Measurements from ENCODE around the gene STK31.
"Not testable (repeated sequence)": the region's sequence is repeated elsewhere in the genome, so short reads cannot be mapped to it uniquely, and the experiment has no call there.

STK31 gene

DNA sequence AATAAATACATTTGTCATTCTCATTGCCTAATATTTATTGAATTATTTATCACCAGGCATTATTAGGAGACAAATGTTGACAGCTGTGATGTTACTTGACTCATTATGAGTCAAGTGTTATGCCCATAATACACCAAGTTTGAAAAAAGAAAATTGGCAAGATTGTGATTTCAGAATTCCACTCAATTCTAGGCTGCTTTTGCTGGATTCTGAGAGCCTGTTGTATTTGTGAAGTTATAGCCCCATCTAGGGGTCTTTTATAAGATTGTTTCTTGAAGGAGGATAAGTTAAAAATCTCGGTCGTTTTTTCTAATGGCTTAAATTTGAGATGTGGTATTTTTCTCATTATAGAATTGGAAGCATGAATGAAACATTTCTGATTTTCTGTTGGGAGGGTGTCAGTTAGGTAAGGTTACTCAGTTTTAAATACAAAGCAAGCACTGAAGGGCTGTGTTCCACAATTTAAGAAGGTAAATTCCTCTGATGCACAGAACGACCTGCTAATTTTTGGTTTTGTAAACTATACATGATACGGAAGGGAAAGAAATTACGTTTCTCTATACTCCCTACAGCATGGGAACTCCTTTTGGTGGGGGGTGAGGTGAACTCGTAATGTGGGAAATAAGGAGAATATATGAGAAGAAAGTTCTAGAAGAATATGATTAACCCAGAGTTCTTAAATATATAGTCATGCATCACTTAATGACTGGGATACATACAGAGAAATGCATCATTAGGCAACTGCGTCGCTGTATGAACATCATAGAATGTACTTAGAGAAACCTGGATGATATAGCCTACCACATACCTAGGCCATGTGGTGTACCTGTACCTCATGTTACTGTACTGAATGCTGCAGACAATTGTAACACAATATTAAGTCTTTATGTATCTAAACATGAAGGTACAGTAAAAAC is 2.6 kb downstream of the STK31 start:
- Histone ChIP-seq H3K27ac (no peak overlapping the region), H3K4me3 (no peak overlapping the region)

DNA sequence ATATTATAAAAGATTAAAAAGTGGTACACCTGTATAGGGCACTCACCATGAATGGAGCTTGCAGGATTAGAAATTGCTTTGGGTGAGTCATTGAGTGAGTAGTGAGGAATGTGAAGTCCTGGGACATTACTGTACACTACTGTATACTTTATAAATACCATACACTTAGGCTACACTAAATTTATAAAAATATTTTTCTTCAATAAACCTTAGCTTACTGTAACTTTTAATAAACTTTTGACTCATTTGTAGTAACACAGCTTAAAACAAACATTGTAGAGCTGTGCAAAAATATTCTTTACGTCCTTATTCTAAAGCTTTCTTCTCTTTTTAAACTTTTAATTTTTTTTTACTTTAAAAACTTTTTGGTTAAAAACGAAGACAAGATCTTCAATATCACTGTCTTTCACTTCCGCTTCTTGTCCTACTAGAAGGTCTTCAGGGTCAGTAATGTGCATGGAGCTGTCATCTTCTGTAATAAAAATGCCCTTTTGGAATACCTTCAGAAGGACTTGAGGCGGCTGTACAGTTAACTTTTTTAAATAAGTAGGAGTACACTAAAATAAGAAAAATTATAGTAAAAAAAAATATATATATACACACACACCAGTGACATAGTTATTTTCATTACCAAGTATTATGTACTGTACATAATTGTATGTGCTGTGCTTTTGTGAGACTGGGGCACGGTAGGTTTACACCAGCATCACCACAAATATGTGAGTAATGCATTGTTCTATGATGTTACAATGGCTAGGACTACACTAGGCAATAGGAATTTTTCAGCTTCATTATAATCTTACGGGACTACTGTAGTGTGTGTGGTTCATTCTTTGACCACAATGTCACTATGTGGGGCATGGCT is 3.5 kb downstream of the STK31 start:
- no peak overlapping the region for H3K27ac ChIP-seq

DNA sequence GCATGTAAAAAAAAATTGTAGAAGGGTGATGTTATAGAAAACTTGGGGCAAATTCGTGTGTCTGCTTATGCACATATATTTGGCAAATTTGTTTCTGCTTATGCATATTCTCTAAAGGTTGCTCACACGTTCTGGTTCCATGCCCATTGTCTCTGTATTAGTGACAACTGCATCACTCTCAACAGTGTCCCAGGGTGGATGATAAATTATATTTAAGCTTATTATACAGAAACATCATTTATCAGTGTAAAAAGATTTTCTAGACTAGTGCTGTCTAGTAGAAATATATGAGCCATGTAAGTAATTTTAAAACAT is 4.1 kb downstream of the STK31 start:
- no peak overlapping the region for H3K27ac ChIP-seq
- no peak overlapping the region for H3K4me3 ChIP-seq

More for the DNA sequence above, 3.5 kb downstream of the STK31 start:
- H3K4me3 ChIP-seq = no peak overlapping the region

DNA sequence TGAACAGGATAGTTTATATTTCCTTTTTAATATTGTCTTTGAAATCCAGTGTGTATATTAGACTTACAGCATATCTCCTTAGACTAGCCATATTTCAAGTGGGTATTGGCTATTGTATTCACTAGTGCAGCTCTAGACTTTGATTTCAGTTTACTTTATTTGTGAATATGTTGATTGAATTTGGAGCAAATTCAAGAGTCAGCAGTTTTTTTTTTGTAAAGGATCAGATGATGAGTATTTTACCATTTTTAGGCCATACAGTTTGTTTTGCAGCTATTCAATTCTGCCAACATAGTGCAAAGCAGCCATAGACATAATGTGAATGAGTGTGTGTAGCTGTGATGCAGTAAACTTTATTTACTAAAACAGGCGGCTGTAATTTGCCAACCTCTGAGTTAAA is 4.6 kb downstream of the STK31 start:
- Histone ChIP-seq H3K27ac (no peak overlapping the region), H3K4me3 (no peak overlapping the region)

DNA sequence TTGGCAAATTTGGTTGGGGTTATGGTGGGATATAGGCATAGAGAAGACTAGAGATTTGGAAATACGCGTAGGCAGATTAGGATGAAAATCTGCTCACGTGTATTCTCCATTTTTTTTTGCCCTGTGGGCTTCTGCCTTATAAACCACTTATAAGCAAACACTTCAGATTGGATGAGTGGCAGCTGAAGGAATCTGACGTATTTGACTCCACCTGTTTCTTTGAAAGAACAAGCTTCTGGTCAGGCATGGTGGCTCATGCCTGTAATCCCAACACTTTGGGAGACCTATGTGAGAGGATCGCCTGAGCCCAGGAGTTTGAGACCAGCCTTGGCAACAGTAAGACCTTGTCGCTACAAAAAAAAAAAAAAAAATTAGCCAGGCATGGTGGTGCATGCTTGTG is 5.1 kb downstream of the STK31 start:
- H3K4me3 ChIP-seq = no peak overlapping the region
- no peak overlapping the region for H3K27ac ChIP-seq

DNA sequence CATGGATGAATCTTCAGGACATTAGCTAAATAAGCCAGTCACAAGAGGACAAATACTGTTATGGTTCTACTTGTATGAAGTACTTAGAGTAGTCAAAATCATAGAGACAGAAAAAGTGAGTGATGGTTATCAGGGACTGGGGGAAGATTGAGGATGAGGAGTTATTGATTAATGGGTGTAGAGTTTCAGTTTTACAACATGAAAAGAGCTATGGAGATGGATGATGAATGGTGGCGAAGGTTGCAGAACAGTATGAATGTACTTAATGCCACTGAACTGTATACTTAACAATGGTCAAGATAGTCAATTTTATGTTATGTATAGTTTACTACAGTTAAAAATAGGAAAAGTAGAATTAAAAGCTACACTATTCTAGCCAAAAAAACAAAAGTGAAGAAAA is 7.8 kb downstream of the STK31 start:
- no peak overlapping the region for H3K27ac ChIP-seq
- H3K4me3 ChIP-seq = no peak overlapping the region

DNA sequence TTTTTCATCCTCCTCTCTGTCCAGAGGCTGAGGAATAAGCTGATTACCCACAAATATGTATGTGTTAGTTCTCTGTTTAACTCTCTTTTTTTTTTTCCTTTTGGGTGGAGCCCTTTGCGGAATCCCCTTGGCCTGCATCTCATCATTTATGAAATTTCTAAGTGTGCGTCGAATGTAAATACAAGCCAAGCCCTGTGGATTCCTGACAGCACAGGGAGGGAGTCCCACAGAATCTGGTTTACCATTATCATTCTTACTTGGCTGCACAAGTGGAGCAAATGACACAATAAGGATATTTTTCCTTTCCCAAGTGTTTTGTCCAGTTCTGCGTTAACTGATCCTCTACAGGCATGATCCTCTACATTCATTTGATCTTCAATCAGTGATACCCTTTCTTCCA is 11.4 kb downstream of the STK31 start:
- no peak overlapping the region for H3K27ac ChIP-seq
- no peak overlapping the region for H3K4me3 ChIP-seq

DNA sequence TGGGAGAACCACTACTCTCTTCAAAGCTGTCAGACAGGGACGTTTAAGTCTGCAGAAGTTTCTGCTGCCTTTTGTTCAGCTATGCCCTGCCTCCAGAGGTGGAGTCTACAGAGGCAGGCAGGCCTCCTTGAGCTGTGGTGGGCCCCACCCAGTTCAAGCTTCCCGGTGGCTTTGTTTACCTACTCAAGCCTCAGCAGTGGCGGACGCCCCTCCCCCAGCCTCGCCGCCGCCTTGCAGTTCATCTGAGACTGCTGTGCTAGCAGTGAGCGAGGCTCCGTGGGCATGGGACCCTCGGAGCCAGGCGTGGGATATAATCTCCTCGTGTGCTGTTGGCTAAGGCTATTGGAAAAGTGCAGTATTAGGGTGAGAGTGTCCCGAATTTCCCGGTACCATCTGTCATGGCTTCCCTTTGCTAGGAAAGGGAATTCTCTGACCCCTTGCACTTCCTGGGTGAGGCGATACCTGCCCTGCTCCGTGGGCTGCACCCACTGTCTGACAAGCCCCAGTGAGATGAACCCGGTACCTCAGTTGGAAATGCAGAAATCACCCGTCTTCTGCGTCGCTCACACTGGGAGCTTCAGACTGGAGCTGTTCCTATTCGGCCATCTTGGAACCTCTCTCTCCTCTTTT is 12.7 kb downstream of the STK31 start:
- H3K4me3 ChIP-seq, H3K27ac ChIP-seq: not testable (repeated sequence)

DNA sequence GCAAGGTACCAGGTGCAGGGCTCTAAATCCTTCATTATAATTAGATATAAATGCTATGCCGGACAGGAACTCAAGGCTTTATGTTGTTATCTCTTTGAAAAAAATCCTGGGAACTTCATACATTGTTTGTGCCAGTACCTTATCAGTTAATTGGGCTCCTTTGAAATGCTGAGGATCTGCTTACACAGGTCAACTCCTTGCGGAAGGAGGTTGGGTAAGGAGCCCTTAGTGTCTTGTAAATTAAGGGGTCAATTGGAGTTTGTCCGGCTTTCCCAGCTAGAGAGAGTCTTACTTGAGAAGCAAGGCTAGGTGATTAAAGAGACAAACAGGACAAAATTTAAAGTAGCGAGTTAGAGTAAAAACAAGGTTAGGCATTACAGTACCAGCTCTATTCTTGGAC is 14.1 kb downstream of the STK31 start:
- not testable (repeated sequence) for H3K4me3 ChIP-seq, H3K27ac ChIP-seq

DNA sequence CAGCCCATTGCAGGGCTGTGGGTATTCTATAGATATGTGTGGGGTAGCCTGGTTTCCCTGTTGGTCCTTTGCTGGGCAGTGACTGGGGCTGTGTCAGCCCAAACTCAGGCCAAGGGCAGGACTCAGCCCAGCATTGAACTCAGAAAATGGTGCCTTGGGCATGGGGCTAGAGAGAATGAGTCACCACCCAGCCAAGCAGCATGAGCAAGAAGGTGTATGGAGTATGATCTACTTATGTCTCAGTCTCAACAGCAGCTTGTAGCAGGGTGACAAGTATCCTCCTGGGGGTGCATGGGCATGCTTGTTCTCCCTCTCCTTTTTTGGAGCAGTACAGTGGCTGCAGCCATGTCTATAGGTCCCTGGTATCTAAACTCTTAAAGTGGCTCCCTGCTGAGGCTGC is 32.0 kb downstream of the STK31 start:
- H3K4me3 ChIP-seq = no peak overlapping the region
- H3K27ac ChIP-seq = no peak overlapping the region

DNA sequence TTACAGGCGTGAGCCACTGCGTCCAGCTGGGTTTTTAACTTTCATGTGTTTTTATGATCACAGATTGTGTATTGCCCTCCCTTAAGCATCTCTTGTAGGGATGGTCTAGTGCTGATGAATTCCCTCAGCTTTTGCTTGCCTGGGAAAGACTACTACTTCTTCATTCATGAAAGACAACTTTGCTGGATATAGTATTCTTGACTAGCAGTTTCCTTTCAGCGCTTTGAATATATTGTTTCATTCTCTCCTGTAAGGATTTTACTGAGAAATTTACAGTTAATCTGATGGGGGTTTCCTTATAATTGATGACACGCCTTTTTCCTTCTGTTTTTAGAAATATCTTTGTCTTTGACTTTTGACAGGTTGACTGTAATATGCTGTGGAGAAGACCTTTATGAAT is 33.2 kb downstream of the STK31 start:
- Histone ChIP-seq H3K4me3 (no peak overlapping the region), H3K27ac (no peak overlapping the region)

DNA sequence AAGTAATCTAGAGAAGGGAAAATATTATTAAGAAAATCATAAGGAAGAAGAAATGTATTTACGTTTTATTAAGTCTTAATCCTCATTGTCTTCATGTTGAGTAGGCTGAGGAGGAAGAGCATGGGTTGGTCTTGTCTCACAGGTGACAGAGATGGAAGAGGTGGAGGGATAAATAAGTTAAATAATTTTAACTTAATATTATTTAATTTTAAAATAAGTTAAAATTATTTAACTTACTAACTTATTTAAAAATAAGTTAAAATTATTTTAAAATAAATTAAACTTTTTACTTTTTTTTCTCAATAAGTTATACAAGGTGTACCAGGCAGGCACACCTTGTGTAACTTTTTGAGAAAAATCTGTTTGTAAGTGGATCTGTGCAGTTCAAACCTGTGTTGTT is 36.6 kb downstream of the STK31 start:
- Histone ChIP-seq H3K27ac (no peak overlapping the region), H3K4me3 (no peak overlapping the region)

DNA sequence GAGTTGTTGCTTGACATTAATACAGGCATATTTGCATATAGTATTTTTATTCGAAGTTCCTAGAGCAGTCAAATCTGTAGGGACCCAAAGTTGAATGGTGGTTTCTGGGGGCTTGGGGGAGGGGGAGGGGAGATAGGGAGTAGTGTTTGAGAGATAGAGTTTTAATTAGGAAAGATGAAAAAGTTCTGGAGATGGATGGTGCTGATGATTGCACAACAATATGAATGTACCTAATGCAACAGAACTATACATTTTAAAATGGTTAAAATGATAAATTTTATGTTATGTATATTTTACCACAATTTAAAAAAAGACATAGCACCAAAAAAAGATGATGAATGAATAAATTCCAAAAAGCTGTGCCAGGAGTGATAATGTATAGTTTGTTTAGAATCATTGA is 41.8 kb downstream of the STK31 start:
- H3K4me3 ChIP-seq = no peak overlapping the region
- no peak overlapping the region for H3K27ac ChIP-seq

DNA sequence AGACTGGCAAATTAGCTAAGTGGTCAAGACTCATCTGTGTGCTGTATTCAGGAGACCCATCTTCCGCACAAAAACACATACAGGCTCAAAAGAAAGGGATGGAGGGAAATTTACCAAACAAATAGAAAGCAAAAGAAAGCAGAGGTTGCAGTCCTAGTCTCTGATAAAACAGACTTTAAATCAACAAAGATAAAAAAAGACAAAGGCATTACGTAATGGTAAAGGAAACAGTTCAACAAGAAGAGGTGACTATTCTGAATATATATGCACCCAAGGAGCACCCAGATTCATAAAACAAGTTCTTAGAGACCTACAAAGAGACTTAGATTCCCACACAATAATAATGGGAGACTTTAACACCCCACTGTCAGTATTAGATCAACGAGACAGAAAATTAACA is 48.8 kb downstream of the STK31 start:
- H3K4me3 ChIP-seq, H3K27ac ChIP-seq: not testable (repeated sequence)

DNA sequence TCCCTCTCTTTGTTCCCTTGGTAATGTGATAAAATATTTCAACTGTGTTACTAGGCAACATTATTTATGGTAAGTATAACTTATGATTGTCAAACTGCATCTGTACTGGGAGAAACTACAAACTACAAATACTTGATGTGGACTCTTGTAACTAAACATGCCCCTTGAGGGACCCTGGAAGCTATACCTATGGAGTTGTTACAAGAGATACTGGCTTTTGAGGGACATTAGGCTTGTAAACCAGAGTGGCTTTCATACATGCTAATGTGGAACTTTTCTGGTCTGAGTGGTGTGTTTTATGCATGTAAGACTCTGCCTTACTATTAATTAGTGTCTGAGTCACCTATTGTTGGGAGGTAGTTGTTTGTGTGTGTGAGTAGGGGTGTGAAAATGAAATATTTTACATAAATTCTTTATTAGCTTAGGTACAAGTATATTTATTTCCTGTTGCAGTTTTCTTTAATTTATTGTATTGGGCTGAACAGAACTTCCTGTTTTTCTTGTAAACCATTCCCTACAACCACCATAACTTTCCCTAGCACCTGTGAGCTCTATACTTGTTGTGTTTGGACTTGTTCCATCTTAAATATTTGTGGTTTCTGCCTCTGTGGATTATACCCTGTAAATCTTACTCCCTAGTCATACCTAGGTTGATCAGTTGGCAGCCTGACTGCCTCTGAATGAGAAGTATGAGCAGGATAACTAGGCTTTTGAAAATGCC is 49.8 kb downstream of the STK31 start:
- H3K4me3 ChIP-seq = no peak overlapping the region
- no peak overlapping the region for H3K27ac ChIP-seq

DNA sequence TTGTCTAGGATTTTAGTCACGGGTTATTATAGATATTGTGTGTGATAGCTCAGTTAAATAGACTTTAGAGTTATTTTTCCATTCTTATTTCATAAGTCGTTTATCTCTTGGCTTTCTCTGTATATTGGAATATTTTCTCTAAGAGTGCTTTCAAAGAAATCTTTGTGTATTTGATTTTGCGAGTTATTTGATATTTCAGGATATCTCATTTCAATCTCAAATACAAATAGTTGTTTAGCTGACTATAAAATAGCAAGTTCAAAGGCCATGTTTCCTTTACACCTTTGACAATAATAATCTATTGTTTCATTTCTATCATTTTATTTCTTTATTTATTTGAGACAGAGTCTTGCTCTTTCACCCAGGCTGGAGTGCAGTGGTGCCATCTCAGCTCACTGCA is 55.9 kb downstream of the STK31 start:
- no peak overlapping the region for H3K27ac ChIP-seq
- no peak overlapping the region for H3K4me3 ChIP-seq

DNA sequence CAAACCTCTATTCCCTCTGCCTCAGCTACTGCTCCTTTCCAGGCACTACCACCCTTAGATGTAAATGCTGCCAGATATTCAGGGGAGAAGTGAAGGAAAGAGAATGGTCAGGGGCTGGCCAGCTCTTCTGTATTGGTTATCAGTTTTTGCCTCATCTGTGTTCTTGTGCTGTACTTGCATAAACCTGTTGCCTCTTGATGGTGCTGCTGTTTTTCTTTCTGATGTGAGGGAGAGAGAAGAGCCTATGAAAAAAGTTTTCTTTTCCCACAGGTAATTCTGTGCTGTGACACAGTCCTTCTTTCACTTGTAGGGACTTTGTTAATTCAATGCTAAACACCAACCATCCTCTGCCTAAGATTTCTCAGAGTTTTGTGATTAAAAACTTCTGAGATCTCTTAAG is 57.5 kb downstream of the STK31 start:
- no peak overlapping the region for H3K4me3 ChIP-seq
- no peak overlapping the region for H3K27ac ChIP-seq

DNA sequence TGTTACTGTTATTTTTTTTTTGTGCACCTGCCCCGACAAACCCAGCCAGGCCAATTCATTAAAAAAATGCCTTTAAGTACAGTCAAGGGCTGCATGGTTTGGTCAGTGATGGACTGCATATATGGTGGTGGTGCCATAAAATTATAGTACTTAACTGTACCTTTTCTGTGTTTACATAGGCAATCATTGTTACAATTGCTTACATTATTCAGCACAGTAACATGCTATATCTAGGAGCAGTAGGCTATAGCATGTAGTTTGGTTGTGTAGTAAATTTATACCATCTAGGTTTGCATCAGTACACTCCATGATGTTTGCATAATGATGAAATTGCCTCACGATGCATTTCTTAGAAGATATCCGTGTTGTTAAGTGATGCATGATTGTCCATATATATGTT is 58.0 kb downstream of the STK31 start:
- Histone ChIP-seq H3K4me3 (no peak overlapping the region), H3K27ac (no peak overlapping the region)

DNA sequence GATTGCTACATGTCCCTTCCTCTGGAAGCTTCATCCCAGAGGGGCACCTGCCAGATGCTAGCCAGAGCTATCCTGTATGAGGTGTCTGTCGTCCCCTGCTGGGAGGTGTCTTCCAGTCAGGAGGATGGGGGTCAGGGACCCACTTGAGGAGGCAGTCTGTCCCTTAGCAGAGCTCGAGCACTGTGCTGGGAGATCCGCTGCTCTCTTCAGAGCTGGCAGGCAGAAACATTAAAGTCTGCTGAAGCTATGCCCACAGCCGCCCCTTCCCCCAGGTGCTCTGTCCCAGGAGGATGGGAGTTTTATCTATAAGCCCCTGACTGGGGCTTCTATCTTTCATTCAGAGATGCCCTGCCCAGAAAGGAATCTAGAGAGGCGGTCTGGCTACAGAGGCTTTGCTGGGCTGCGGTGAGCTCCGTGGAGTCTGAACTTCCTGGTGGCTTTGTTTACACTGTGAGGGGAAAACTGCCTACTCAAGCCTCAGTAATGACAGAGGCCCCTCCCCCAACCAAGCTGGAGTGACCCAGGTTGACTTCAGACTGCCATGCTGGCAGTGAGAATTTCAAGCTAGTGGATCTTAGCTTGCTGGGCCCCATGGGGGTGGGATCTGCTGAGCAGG is 69.3 kb downstream of the STK31 start:
- not testable (repeated sequence) for H3K4me3 ChIP-seq, H3K27ac ChIP-seq

DNA sequence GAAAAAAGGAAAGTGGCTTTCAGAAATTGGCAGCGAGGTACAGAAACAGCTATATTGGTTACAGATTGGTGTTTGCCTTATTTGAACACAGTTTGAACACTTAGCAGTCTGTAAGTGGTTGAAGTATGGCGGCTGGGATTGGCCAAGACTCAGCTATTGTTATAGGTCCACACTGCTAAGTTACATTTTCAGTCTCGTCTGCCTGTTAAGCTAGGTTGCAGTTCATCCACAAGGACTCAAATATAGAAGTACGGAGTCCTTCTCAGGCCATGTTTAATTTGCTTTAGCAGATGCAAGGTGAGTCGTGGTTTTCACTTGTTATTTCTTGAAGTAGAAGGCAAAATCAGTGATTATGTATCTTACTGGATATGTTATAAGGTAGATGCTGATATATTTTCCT is 73.1 kb downstream of the STK31 start:
- H3K4me3 ChIP-seq = no peak overlapping the region
- no peak overlapping the region for H3K27ac ChIP-seq
